GM19023 (cell line): ENCODE data around the gene ZSWIM7.

ENCODE experiments used
- ATAC-seq: cut with Tn5 transposase; IDR thresholded peaks from one replicate; pipeline ENCODE4 v1.9.1; 2021; ENCODE audit warnings: mild to moderate bottlenecking, moderate library complexity; ENCODE audit not compliant: unreplicated experiment

ZSWIM7 gene

GRCh38 chr17:15935891-15936290 lies 63.6 kb downstream of the ZSWIM7 start:
- ATAC-seq, result no peak

GRCh38 chr17:15934866-15935265 lies 64.6 kb downstream of the ZSWIM7 start:
- no peak for ATAC-seq

GRCh38 chr17:15931394-15931793 lies 68.1 kb downstream of the ZSWIM7 start:
- no peak for ATAC-seq

DNA sequence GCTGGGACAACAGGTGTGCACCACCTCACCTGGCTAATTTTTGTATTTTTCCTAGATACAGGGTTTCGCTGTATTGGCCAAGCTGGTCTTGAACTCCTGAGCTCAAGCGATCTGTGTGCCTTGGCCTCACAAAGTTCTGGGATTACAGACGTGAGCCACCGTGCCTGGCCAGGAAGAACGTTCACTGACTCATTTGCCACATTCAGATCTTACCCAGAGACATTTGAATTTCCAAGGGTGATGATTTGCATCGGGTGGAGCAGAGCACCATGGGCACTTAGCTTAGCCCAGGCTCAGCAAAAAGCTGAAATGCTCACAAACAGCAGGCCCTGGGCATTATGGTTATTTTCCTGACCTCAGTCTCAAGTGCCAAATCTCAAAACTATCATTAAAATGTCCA lies 69.1 kb downstream of the ZSWIM7 start:
- no peak for ATAC-seq

- no peak for ATAC-seq
These were observed 69.6 kb downstream of the ZSWIM7 start for GRCh38 chr17:15929941-15930340.

DNA sequence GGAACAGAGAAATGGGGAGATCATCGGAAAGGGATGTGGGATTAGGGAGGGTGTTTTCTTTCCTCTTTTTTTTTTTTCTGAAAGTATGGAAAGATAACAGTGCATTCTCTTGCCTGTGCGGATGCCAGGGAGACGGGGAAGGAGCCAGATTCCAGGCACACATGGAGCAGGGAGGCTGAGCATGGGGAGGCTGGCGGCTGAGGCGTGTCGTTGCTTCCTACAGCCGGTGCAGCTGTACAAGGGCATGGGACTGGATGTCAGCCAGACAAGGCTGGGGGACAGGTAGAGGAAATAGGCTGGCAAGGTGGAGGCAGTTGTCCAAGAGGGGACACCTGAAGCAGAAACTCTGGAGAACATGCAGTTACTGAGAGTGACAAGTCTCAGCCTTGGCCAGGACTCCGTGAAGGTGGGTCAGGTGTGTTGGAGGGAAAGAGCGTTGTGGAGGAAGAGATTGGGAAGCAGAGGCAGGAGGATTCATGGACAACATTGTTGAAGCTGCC lies 71.2 kb downstream of the ZSWIM7 start:
- no peak for ATAC-seq
